Measurements from ENCODE around the gene KRTCAP2. TPM values are rescaled to one million over a fixed set of nuclear protein-coding genes. Genes with fewer than 3 reads are reported as not detected.
"Not testable (repeated sequence)": the region's sequence is repeated elsewhere in the genome, so short reads cannot be mapped to it uniquely, and the experiment has no call there.

KRTCAP2 gene
- total and polyA plus RNA-seq, 9 donors = 70.4 to 89.5 (median 87.3) TPM

GRCh38 chr1:155169541-155169940 lies 3.6 kb downstream of the KRTCAP2 start:
- Histone ChIP-seq H3K27ac (ENCODE audit: low read length) (no peak overlapping the region), H3K4me3 (ENCODE audit: low read length) (no peak overlapping the region), H3K4me1 (ENCODE audit: control insufficient read depth, insufficient read depth, low read length) (peaks cover 43% of the 10 kb centered on the region), H3K36me3 (ENCODE audit: control insufficient read depth, insufficient read depth, low read length) (peaks cover 28% of the 10 kb centered on the region), H3K27me3 (ENCODE audit: control insufficient read depth, insufficient read depth, low read length) (peaks cover 10% of the 10 kb centered on the region), H3K9me3 (replicated peaks; ENCODE audit: control insufficient read depth, low read depth, low read length) (no peaks in the 10 kb centered on the region)
- 86% methylated on average over 3 of the region's 5 CpGs for WGBS (ENCODE audit: insufficient coverage)
- DNase-seq = peak; percentile 5

DNA sequence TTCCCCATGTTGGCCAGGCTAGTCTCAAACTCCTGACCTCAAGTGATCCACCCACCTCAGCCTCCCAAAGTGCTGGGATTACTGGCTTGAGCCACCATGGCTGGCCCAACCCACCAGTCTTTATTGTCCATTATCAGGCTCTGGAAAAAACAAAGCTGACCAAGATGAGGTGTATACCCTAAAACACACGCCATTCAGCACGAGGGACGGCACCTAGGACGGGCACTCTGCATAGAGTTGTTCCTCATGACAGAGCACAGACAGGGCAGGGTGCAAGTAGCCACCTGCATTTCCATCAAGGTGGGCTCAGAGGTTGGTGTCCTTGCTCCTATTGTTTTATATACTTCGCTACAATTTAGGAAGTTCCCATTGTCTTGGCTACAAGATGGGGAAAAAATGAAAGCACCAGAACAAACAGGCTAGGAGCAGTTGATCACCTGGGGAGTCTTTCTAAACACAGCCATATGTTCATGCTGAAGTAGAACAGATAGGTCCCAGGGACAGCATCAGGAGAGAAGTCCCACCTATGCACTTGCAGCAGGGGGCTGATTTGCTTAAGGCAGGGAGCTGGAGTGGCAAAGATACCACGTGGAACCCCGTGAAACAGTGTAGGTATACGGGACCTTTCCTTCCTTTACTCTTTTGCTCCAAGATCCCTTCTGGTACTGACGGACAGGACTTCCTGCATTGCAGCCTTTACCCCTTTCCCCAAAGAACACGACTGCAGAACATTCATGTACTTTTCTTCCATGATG lies 4.5 kb downstream of the KRTCAP2 start:
- WGBS (ENCODE audit: insufficient coverage) = 78% methylated on average over 8 of the region's 10 CpGs
- Histone ChIP-seq H3K27me3 (ENCODE audit: control insufficient read depth, insufficient read depth, low read length) (peaks cover 1% of the 10 kb centered on the region), H3K4me3 (ENCODE audit: low read length) (no peak overlapping the region), H3K9me3 (replicated peaks; ENCODE audit: control insufficient read depth, low read depth, low read length) (no peaks in the 10 kb centered on the region), H3K36me3 (ENCODE audit: control insufficient read depth, insufficient read depth, low read length) (peaks cover 28% of the 10 kb centered on the region), H3K4me1 (ENCODE audit: control insufficient read depth, insufficient read depth, low read length) (peaks cover 34% of the 10 kb centered on the region), H3K27ac (ENCODE audit: low read length) (no peak overlapping the region)
- DNase-seq = no peak

DNA sequence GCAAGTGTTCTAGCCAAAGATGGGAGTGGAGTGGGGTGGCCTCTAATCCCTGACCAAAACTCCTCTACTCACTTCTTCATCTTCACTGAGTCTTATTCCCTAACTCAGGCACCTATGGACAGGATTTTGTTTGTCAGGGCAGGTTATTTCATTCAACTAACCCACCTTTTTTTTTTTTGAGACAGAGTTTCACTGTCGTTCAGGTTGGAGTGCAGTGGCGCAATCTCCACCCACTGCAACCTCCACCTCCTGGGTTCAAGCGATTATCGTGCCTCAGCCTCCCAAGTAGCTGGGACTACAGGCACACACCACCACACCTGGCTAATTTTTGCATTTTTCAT lies 5.0 kb downstream of the KRTCAP2 start:
- Histone ChIP-seq H3K36me3 (ENCODE audit: control insufficient read depth, insufficient read depth, low read length) (peaks cover 28% of the 10 kb centered on the region), H3K4me1 (ENCODE audit: control insufficient read depth, insufficient read depth, low read length) (peaks cover 30% of the 10 kb centered on the region)
- not testable (repeated sequence) for H3K4me3 ChIP-seq (ENCODE audit: low read length); H3K27me3 ChIP-seq (ENCODE audit: control insufficient read depth, insufficient read depth, low read length); H3K27ac ChIP-seq (ENCODE audit: low read length); H3K9me3 ChIP-seq (replicated peaks; ENCODE audit: control insufficient read depth, low read depth, low read length); DNase-seq
- 63% methylated on average over 3 of the region's 4 CpGs for WGBS (ENCODE audit: insufficient coverage)

DNA sequence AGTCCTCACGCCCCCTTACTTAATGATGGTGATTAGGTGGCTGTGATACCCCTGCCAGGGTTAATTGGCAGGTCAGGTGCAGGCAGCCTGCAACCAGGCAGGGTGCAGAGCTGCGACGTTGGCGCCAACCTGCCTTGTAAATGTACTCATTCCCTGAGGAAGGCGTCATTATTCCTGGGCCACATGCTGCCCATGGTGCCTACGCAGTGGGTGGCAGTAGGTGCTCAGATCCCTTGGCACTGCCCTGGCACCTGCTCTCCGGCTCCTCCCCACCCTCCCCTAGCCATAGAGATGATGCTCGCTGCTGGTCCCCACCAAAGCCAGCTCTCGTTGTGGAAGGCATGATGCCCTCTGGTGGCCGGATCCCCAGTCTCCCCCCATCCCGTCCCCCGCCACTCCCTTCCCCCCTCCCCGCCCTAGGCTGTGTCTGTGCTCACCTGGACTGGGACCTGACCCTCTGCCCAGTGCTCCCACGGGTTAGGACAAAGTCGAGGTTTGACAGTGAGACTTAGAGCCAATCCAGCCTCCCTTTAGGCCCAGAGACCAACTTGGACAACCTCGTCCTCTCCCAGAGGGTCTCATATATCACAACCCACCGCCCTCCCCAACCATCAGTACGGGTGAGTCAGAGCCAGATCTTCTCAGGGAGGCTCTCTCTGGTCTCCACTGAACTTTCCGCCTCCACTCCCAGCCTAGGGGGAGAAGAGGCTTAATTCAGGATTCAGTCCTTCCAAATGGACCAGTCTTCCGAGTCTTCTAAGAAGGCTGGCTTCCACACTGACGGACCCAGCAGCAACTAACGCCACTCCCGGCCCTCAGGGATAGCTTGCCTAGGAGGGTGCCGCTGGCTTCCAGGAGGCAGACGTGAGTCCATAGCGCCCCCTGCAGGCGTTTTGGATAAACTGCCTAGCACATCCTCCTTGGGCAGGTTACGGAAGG lies 5.7 kb downstream of the KRTCAP2 start:
- peak; percentile 88 for DNase-seq
- peaks cover 28% of the 10 kb centered on the region for H3K4me1 ChIP-seq (ENCODE audit: control insufficient read depth, insufficient read depth, low read length)
- H3K27ac ChIP-seq (ENCODE audit: low read length) = peak overlapping the region; percentile 62
- peaks cover 28% of the 10 kb centered on the region for H3K36me3 ChIP-seq (ENCODE audit: control insufficient read depth, insufficient read depth, low read length)
- 4% methylated on average over 16 of the region's 28 CpGs for WGBS (ENCODE audit: insufficient coverage)
- H3K4me3 ChIP-seq (ENCODE audit: low read length) = no peak overlapping the region
- H3K27me3 ChIP-seq (ENCODE audit: control insufficient read depth, insufficient read depth, low read length) = no peaks in the 10 kb centered on the region
- H3K9me3 ChIP-seq (replicated peaks; ENCODE audit: control insufficient read depth, low read depth, low read length) = no peaks in the 10 kb centered on the region

DNA sequence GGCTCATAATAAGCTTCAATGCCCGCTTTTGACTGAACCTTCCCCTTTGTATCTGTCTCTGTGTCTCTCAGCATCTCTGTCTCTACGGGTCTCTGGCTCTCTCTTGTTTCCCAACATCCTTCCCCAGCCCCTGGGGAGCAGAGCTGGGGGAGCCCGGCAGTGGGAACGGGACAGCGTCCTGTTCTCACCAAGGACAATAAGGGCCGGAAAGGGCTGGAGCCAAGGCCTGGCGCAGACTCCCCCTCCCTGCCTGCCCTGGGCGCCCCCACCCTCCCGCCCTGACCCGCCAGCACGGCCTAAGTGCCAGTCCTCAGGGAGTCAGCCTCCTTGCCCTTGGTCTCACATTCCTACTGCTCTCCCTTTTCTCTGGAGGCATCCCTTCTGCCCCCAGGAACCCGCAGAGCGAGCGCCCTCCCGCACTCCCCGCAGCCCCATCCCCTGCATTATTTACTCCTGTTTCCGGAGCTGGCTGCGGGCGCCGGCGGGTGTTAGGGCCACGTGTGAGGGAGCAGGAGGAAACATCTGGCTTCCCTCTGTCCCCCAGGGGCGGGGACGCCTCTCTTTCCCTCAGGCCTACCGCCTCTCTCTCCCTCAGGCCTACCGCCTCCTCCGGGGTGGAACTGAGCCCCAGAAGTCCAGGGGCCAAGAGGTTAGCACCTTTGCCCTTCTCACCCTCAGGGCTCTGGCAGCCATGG lies 6.5 kb downstream of the KRTCAP2 start:
- peak; percentile 83 for DNase-seq
- H3K27ac ChIP-seq (ENCODE audit: low read length) = peak overlapping the region; percentile 69

DNA sequence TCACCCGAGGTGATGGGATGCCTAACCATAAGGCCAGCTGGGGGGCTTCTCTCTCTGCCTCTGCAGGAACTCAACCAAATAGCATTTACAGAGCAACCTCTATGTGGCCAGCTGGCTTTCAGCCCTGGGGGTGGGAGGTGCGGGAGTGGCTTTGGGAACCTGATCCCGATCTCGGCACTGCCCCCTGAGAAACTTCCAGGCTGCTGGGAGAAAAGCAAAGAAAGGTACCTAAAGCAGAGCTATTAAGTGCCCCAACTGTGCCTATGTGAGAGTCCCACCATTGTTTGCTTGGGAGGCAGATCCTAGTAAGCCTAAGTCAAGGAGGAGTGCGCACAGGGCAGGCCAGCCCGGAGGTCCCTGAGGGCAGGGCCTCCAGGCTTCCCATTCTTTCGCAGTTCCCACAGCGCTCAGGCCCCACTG lies 7.0 kb downstream of the KRTCAP2 start:
- H3K9me3 ChIP-seq (replicated peaks; ENCODE audit: control insufficient read depth, low read depth, low read length) = no peaks in the 10 kb centered on the region
- no peak overlapping the region for H3K4me3 ChIP-seq (ENCODE audit: low read length)
- peak overlapping the region; percentile 69 for H3K27ac ChIP-seq (ENCODE audit: low read length)
- 20% methylated on average over 7 of the region's 8 CpGs for WGBS (ENCODE audit: insufficient coverage)
- H3K36me3 ChIP-seq (ENCODE audit: control insufficient read depth, insufficient read depth, low read length) = peaks cover 24% of the 10 kb centered on the region
- no peaks in the 10 kb centered on the region for H3K27me3 ChIP-seq (ENCODE audit: control insufficient read depth, insufficient read depth, low read length)
- DNase-seq = peak; percentile 40
- peaks cover 23% of the 10 kb centered on the region for H3K4me1 ChIP-seq (ENCODE audit: control insufficient read depth, insufficient read depth, low read length)

More for the DNA sequence above, 6.5 kb downstream of the KRTCAP2 start:
- Histone ChIP-seq H3K27me3 (ENCODE audit: control insufficient read depth, insufficient read depth, low read length) (no peaks in the 10 kb centered on the region), H3K4me1 (ENCODE audit: control insufficient read depth, insufficient read depth, low read length) (peaks cover 23% of the 10 kb centered on the region), H3K36me3 (ENCODE audit: control insufficient read depth, insufficient read depth, low read length) (peaks cover 28% of the 10 kb centered on the region), H3K4me3 (ENCODE audit: low read length) (no peak overlapping the region), H3K9me3 (replicated peaks; ENCODE audit: control insufficient read depth, low read depth, low read length) (no peaks in the 10 kb centered on the region)
- WGBS (ENCODE audit: insufficient coverage) = 4% methylated on average over 14 of the region's 27 CpGs

DNA sequence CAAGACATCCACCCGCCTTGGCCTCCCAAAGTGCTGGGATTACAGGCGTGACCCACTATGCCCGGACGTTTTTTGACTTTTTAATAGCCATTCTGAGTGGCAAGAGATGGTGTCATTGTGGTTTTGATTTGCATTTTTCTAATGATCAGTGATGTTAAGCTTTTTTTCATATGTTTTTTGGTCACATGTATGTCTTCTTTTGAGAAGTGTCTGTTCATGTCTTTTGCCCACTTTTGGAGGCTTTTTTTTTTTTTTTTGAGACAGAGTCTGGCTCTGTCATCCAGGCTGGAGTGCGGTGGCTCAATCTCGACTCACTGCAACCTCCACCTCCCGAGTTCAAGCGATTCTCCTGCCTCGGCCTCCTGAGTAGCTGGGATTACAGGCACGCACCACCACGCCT lies 8.5 kb downstream of the KRTCAP2 start:
- 93% methylated on average over 3 of the region's 11 CpGs for WGBS (ENCODE audit: insufficient coverage)
- H3K4me3 ChIP-seq (ENCODE audit: low read length); H3K27me3 ChIP-seq (ENCODE audit: control insufficient read depth, insufficient read depth, low read length); DNase-seq; H3K27ac ChIP-seq (ENCODE audit: low read length); H3K9me3 ChIP-seq (replicated peaks; ENCODE audit: control insufficient read depth, low read depth, low read length): not testable (repeated sequence)
- H3K4me1 ChIP-seq (ENCODE audit: control insufficient read depth, insufficient read depth, low read length) = peaks cover 23% of the 10 kb centered on the region
- H3K36me3 ChIP-seq (ENCODE audit: control insufficient read depth, insufficient read depth, low read length) = peaks cover 11% of the 10 kb centered on the region

DNA sequence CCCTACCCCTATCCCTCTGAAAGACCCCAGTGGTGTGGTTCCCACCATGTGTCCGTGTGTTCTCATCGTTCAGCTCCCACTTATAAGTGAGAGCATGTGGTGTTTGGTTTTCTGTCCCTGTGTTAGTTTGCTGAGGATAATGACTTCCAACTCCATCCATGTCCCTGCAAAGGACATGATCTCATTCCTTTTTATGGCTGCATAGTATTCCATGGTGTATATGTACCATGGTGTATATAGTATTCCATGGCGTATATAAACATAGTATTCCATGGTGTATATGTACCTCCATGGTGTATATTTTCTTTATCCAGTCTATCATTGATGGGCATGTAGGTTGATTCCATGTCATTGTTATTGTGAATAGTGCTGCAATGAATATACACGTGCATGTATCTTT lies 9.3 kb downstream of the KRTCAP2 start:
- not testable (repeated sequence) for H3K36me3 ChIP-seq (ENCODE audit: control insufficient read depth, insufficient read depth, low read length); H3K4me3 ChIP-seq (ENCODE audit: low read length); DNase-seq; H3K27me3 ChIP-seq (ENCODE audit: control insufficient read depth, insufficient read depth, low read length); H3K27ac ChIP-seq (ENCODE audit: low read length); H3K9me3 ChIP-seq (replicated peaks; ENCODE audit: control insufficient read depth, low read depth, low read length)
- no CpG with 5 or more reads among the region's 4 CpGs for WGBS (ENCODE audit: insufficient coverage)
- H3K4me1 ChIP-seq (ENCODE audit: control insufficient read depth, insufficient read depth, low read length) = peaks cover 23% of the 10 kb centered on the region

GRCh38 chr1:155162631-155163030 lies 10.5 kb downstream of the KRTCAP2 start:
- not testable (repeated sequence) for H3K36me3 ChIP-seq (ENCODE audit: control insufficient read depth, insufficient read depth, low read length); H3K9me3 ChIP-seq (replicated peaks; ENCODE audit: control insufficient read depth, low read depth, low read length); DNase-seq; H3K4me3 ChIP-seq (ENCODE audit: low read length); H3K27ac ChIP-seq (ENCODE audit: low read length); H3K27me3 ChIP-seq (ENCODE audit: control insufficient read depth, insufficient read depth, low read length)
- WGBS (ENCODE audit: insufficient coverage) = 90% methylated on average over 3 of the region's 6 CpGs
- peaks cover 18% of the 10 kb centered on the region for H3K4me1 ChIP-seq (ENCODE audit: control insufficient read depth, insufficient read depth, low read length)

DNA sequence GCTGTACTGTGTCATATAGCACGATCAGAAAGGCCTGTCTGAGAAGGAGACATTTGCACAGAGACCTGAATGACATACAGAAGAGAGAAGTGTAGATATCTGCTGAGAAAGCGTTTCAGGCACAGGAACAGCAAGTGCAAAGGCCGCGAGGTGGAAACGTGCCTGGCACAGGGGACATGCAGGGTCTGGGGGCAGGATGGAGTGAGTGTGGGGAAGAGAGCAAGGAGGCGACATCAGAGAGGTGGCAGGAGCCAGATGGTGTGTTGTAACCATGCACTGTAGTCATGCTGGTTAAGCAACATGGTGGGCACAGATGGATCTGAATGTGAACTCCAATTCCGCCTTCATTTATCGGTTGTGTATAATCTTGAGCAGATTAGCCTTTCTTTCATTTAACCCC lies 13.0 kb downstream of the KRTCAP2 start:
- Histone ChIP-seq H3K27ac (ENCODE audit: low read length) (no peak overlapping the region), H3K9me3 (replicated peaks; ENCODE audit: control insufficient read depth, low read depth, low read length) (no peaks in the 10 kb centered on the region), H3K4me3 (ENCODE audit: low read length) (no peak overlapping the region), H3K27me3 (ENCODE audit: control insufficient read depth, insufficient read depth, low read length) (no peaks in the 10 kb centered on the region), H3K36me3 (ENCODE audit: control insufficient read depth, insufficient read depth, low read length) (no peaks in the 10 kb centered on the region), H3K4me1 (ENCODE audit: control insufficient read depth, insufficient read depth, low read length) (no peaks in the 10 kb centered on the region)
- DNase-seq = no peak
- 67% methylated on average over 6 of the region's 8 CpGs for WGBS (ENCODE audit: insufficient coverage)

Data from muscle of leg (tissue), 11 donors.